IPS DF 6.9 (cell line): Measurements from ENCODE around the gene PLP2.

Source experiments
- DNase-seq: peaks from one replicate; pipeline ENCODE4 v3.0.0-alpha.2; 2013; ENCODE audit warnings: low read depth, low spot score
- H3K27ac ChIP-seq: one replicate; pipeline ENCODE4 v1.5.1; 2013; ENCODE audit warnings: low read length, control low read depth
- H3K27me3 ChIP-seq: 2 replicates; pipeline ENCODE4 v1.6.1; 2013; ENCODE audit warnings: mild to moderate bottlenecking, low read length; ENCODE audit not compliant: control insufficient read depth, insufficient read depth
- H3K36me3 ChIP-seq: 2 replicates; pipeline ENCODE4 v1.6.1; 2013; ENCODE audit warnings: low read length; ENCODE audit not compliant: control insufficient read depth, insufficient read depth
- H3K4me1 ChIP-seq: 2 replicates; pipeline ENCODE4 v1.6.1; 2013; ENCODE audit warnings: low read length; ENCODE audit not compliant: control insufficient read depth, insufficient read depth
- H3K4me3 ChIP-seq: 2 replicates; pipeline ENCODE4 v1.5.1; 2013; ENCODE audit warnings: mild to moderate bottlenecking, low read length
- H3K9me3 ChIP-seq: 2 replicates; pipeline ENCODE4 v1.6.1; 2013; ENCODE audit warnings: low read length, inconsistent platforms; ENCODE audit not compliant: control insufficient read depth, insufficient read depth
- WGBS: extraction: QIAGEN DNeasy Blood & Tissue Kit; methylation state at CpG from one replicate; pipeline ENCODE4 v1.1.7; 2013; ENCODE audit warnings: mixed read lengths, missing lambda C conversion rate; ENCODE audit not compliant: insufficient read length, insufficient coverage; 5-methylcytosine and 5-hydroxymethylcytosine counted together

PLP2 gene

DNA sequence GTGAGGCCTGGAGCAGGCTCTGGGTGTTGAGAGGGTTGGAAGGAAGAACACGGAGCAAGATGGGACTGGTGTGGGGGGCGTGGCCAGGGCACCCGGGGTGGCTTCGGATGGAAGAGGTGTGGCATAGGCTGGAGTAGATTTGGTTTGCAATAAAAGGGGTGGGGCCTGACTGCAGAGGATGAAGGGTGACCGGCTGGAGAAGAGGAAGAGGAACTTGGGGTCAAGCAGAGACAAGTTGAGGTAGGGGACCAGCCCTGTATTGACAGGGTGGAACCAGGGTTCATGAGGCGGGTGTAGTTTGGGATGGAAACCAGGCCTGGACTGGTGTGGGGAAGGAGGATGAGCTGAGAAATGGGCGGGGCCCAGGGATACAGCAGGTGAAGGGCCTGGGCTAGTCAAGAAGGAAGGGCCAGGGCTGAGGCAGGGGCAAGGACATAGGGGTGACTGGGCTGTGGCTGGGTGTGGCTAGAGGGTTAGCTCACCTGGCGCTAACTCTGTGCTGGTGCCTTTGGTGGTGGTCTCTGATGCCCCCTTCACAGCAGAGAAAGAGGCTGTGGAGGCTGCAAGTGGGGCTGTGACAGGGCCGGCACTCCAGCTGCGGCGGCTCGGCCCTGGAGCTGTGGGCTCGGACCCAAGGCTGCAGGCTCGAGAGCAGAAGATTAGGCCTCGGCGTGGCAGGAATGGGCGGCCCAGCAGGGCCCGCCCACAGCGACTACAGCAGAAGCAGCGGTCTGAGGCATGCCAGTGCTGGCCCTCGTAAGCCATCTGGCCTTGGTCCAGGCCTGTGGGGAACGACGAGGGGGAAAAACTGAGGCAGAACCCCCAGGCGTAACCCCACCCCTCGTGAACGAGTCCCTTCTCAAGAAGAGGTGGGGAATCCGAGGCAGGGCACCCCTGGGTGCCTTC, 5.0 kb downstream of the PLP2 start:
- H3K27me3 ChIP-seq: no peaks in the 10 kb centered on the region
- WGBS: no CpG with 5 or more reads among the region's 27 CpGs
- no peaks in the 10 kb centered on the region for H3K9me3 ChIP-seq
- H3K4me3 ChIP-seq: no peak overlapping the region
- no peak for DNase-seq
- H3K36me3 ChIP-seq: peaks cover 9% of the 10 kb centered on the region
- H3K27ac ChIP-seq: no peak overlapping the region
- H3K4me1 ChIP-seq: no peaks in the 10 kb centered on the region; the same call in 1 of the 2 replicates

DNA sequence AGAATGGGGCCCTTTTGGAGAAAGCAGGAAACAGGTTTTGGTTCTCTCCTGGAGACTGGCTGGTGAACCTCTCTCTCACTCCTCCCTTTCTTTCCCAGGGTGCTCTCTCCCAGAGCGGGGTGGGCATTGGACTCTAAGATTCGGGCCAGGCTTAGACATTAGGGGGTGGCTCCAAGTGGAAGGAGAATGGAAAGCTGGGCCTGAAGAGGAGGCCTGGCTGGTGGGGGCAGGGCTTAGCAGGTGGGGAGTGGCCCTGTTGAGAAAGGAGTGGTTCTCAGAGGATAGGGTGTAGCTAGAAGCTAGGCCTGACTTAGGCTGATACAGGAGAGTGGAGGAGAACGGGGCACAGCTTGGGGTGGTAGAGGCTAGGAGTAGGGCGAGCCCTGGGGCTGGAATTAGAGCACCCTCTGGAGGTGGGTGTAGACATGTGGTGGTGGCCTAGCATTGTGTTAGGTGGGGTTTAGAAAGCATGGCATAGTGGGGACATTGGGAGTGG, 5.7 kb downstream of the PLP2 start:
- DNase-seq: no peak
- no peak overlapping the region for H3K4me3 ChIP-seq
- H3K36me3 ChIP-seq: peaks cover 9% of the 10 kb centered on the region
- no peaks in the 10 kb centered on the region for H3K9me3 ChIP-seq
- WGBS: no CpG with 5 or more reads among the region's 4 CpGs
- H3K27ac ChIP-seq: no peak overlapping the region
- H3K4me1 ChIP-seq: no peaks in the 10 kb centered on the region; the same call in 1 of the 2 replicates
- H3K27me3 ChIP-seq: no peaks in the 10 kb centered on the region

DNA sequence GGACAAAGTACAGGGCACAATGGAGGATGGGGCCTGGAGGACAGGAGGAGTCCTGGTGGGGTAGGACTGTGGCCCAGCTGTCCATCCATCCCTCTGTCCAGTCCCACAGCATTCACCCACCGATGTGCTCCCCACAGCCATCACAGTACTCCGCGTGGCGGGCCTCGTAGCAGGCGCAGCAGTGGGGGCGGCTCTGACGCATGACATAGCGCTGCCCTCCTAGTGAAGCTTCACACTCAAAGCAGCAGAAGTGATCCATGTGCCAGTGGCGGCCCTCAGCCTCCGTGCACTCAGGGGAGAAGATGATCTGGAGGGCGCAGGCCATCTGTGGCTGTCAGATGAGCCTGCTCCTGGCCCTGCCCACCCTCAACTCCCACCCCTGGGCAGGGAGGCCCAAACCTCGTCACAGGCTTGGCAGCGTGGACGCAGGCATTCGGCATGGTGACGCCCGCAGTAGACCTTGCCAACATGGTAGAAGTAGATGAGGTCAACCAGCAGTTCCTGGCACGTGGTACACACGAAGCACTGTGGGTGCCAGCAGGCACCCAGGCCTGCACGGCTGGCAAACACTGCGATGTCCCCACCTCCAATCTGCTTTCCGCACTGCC, 6.3 kb downstream of the PLP2 start:
- no peaks in the 10 kb centered on the region for H3K27me3 ChIP-seq
- H3K4me1 ChIP-seq: no peaks in the 10 kb centered on the region; the same call in 1 of the 2 replicates
- H3K36me3 ChIP-seq: peaks cover 9% of the 10 kb centered on the region
- no CpG with 5 or more reads among the region's 23 CpGs for WGBS
- no peak overlapping the region for H3K27ac ChIP-seq
- no peaks in the 10 kb centered on the region for H3K9me3 ChIP-seq
- H3K4me3 ChIP-seq: no peak overlapping the region
- DNase-seq: no peak

- H3K9me3 ChIP-seq: no peaks in the 10 kb centered on the region
These were observed 6.8 kb downstream of the PLP2 start for GRCh38 chrX:49178537-49178936.

DNA sequence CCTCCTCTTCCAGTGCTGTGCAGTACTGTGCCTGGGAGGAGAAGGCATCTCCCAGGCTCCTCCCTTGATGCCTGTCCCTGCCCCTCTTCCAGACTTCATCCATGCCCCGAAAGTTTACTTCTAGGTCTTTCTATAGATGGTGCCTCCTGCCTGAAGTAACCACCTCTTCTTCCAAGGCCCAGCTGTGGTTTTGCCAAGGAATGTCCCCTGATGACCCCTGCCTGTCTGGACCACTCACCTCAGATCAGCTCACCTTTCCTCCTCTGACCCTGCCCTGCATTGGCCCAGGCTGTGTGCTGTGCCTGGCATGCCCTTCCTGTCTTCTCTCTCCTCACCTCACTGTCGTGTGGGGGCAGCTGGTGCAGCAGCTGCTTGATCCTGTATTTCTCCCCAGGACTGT, 7.7 kb downstream of the PLP2 start:
- H3K9me3 ChIP-seq: no peaks in the 10 kb centered on the region
- peaks cover 9% of the 10 kb centered on the region for H3K36me3 ChIP-seq
- H3K4me1 ChIP-seq: no peaks in the 10 kb centered on the region; the same call in 1 of the 2 replicates
- H3K27me3 ChIP-seq: no peaks in the 10 kb centered on the region
- no peak overlapping the region for H3K27ac ChIP-seq
- no CpG with 5 or more reads among the region's 2 CpGs for WGBS
- no peak overlapping the region for H3K4me3 ChIP-seq
- no peak for DNase-seq

More at GRCh38 chrX:49178537-49178936, 6.8 kb downstream of the PLP2 start:
- no peak overlapping the region for H3K27ac ChIP-seq
- peaks cover 9% of the 10 kb centered on the region for H3K36me3 ChIP-seq
- no CpG with 5 or more reads among the region's 3 CpGs for WGBS
- DNase-seq: no peak
- H3K4me3 ChIP-seq: no peak overlapping the region
- H3K4me1 ChIP-seq: no peaks in the 10 kb centered on the region; the same call in 1 of the 2 replicates
- H3K27me3 ChIP-seq: no peaks in the 10 kb centered on the region

DNA sequence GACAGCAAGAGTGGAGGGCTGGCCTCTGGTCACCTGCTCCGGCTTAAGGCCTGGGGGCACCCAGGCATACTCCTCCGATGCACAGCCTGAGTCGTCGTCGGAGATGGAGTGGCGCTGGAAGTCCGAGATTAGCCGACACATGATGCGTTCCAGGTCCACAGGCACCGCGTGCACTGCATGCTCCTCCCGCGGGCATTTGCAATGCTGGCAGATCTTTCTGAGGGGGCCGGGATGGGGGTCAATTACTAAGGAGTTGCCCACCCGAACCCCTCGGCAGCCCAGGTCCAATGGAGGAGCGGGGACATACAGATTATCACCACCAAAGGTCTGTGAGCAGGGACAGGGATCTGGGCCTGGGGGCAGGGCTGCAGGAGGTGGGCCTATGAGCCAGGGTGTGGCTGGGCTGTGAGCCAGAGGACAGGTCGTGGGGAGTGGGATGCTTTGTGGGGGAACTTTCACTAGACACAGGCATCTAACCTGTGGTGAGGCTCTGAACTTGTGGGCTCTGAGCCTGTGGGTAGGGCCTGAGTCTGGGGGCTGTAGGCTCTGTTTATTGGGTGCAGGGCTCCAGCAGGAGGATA, 12.1 kb downstream of the PLP2 start:
- Histone ChIP-seq H3K9me3 (no peaks in the 10 kb centered on the region), H3K27me3 (no peaks in the 10 kb centered on the region), H3K4me1 (no peaks in the 10 kb centered on the region; the same call in 1 of the 2 replicates), H3K36me3 (peaks cover 3% of the 10 kb centered on the region), H3K27ac (no peak overlapping the region), H3K4me3 (no peak overlapping the region)
- DNase-seq: no peak
- no CpG with 5 or more reads among the region's 18 CpGs for whole genome bisulfite sequencing

- no peaks in the 10 kb centered on the region for H3K9me3 ChIP-seq
- no peak for DNase-seq
- H3K27me3 ChIP-seq: no peaks in the 10 kb centered on the region
- H3K36me3 ChIP-seq: no peaks in the 10 kb centered on the region; the same call in 1 of the 2 replicates
- H3K4me3 ChIP-seq: peak overlapping the region; percentile 30; the same call in 1 of the 2 replicates
- no peaks in the 10 kb centered on the region; the same call in 1 of the 2 replicates for H3K4me1 ChIP-seq
- WGBS: no CpG with 5 or more reads among the region's 46 CpGs
- no peak overlapping the region for H3K27ac ChIP-seq
These were observed 12.9 kb downstream of the PLP2 start for GRCh38 chrX:49184294-49185281.

- no peak for DNase-seq
- Histone ChIP-seq H3K27ac (no peak within 1 kb of the TSS), H3K36me3 (no peaks in the 10 kb centered on the region), H3K27me3 (no peaks in the 10 kb centered on the region), H3K4me1 (no peaks in the 10 kb centered on the region; the same call in 1 of the 2 replicates), H3K4me3 (peak within 1 kb of the TSS; percentile 95; the same call in 1 of the 2 replicates), H3K9me3 (no peaks in the 10 kb centered on the region)
- no CpG with 5 or more reads among the region's 62 CpGs for WGBS
These were observed 14.7 kb downstream of the PLP2 start, which contains the start of gene PRICKLE3 for GRCh38 chrX:49186125-49187027. PRICKLE3 (minus strand) TSS chrX:49186373; CDS start chrX:49186297, 76 bp downstream.

DNA sequence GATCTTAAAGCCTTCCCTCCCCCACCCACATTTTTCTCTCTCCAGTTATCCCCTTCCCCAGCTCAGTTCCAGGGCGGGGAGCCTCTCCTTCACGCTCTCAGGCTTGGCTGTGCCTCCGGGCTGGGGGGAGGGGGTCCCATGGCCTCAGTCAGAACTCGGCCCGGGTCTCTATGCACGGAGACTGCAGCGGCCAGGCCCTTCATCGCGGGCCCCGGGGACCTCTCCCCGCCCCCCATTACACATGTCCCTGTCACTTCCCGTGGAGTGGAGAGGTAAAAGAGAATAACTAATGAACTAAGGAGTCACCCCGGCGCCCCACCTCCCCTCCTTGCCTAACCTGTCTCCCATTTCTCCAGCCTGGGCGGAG, 15.3 kb downstream of the PLP2 start:
- no CpG with 5 or more reads among the region's 15 CpGs for WGBS

More for the DNA sequence above, 15.3 kb downstream of the PLP2 start:
- no peaks in the 10 kb centered on the region for H3K36me3 ChIP-seq
- no peaks in the 10 kb centered on the region for H3K9me3 ChIP-seq
- H3K27ac ChIP-seq: no peak overlapping the region
- no peak for DNase-seq
- H3K4me3 ChIP-seq: no peak overlapping the region; the same call in 1 of the 2 replicates
- H3K27me3 ChIP-seq: no peaks in the 10 kb centered on the region
- H3K4me1 ChIP-seq: no peaks in the 10 kb centered on the region; the same call in 1 of the 2 replicates
